HFFc6 (cell line): ENCODE results near the gene FUT7. TPM values are rescaled to one million over a fixed set of nuclear protein-coding genes. Genes with fewer than 3 reads are reported as not detected.
A peak's percentile ranks its signal among the peaks of the same experiment; 100 is the strongest.
"Not testable (repeated sequence)": the region's sequence is repeated elsewhere in the genome, so short reads cannot be mapped to it uniquely, and the experiment has no call there.

Experiments used
- DNase-seq: peaks from one replicate; pipeline ENCODE4 v3.0.0-alpha.2; 2018
- H3K27ac Mint-ChIP-seq: 2 replicates; pipeline ENCODE4 v1.8.0; 2020; ENCODE audit warnings: mild to moderate bottlenecking, mixed read lengths
- H3K27me3 Mint-ChIP-seq: 2 replicates; pipeline ENCODE4 v1.8.0; 2021; ENCODE audit warnings: mild to moderate bottlenecking, moderate library complexity, mixed read lengths; ENCODE audit not compliant: insufficient read depth
- H3K36me3 Mint-ChIP-seq: 2 replicates; pipeline ENCODE4 v1.8.0; 2021; ENCODE audit warnings: low read depth, mixed read lengths
- H3K4me1 Mint-ChIP-seq: 2 replicates; pipeline ENCODE4 v1.8.0; 2020; ENCODE audit warnings: low read depth, mixed read lengths
- H3K4me3 Mint-ChIP-seq: 2 replicates; pipeline ENCODE4 v1.8.0; 2020; ENCODE audit warnings: mild to moderate bottlenecking, moderate library complexity, mixed read lengths
- H3K9me3 Mint-ChIP-seq: 2 replicates; pipeline ENCODE4 v1.8.0; 2020; ENCODE audit warnings: mild to moderate bottlenecking, mixed read lengths
- total RNA-seq, 6 experiments: library from RNA; stranded (reverse); fragmentation: NEBNext Ultra II Directional; extraction: Animal tissue kit (Norgen Biotek cat#: 25700); gene quantifications; 2 replicates in 1 of 6; 3 replicates in 5 of 6; pipeline ENCODE4 v1.2.3, GENCODE V29; 2021
- TF ChIP-seq, protein P1 (sequence below): fragments of 200-600 bp; sonication (generic); IDR thresholded peaks from 2 replicates; pipeline ENCODE4 v1.5.0; 2021; ENCODE audit warnings: antibody characterized with exemption, mild to moderate bottlenecking

FUT7 gene
- total RNA-seq, 6 experiments from 2014 or later: not detected

DNA sequence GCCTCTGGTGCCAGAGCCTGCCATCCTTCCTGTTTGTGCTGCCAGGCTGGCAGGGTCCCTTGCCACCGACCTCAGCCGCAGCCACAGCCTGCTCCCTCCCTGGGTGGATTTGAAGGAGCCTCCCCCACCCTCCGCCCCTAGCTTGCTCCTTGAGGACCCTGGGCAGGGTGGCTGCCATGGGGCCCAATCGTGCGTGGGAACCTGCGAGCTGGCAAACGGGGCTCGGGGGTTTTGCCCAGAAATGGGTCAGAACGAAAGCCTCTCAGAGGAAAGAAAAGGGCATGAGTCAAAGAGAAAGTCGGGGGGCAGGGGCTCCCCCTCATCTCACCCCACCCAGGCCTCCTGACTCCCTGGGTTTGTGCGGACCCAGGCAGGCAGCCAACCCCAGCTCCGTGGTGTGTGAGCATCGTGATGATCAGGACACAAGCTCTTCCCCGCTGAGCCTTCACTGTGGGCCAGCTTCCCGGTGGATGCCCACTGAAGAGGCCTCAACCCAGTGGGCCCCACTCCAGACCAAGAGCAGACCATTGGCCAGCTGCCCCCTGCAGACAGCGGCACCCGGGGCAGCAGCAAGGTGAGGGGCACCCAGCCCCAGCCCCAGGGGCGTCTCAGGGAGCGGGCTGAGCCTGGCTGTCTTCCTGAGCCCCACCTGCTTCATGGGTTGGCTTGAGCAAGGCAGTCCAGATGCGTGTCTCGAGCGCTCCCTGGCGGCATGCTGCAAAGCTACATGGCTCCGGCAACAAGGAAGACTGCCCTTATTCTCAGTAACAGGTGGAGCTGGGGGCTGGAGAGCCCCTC lies 3.0 kb upstream of the FUT7 start:
- Mint-ChIP-seq H3K4me3 (no peak overlapping the region), H3K4me1 (no peaks in the 10 kb centered on the region), H3K27me3 (no peaks in the 10 kb centered on the region; the same call in 1 of the 2 replicates), H3K9me3 (no peaks in the 10 kb centered on the region), H3K27ac (no peak overlapping the region), H3K36me3 (no peaks in the 10 kb centered on the region)
- TF ChIP-seq, protein P1, sequence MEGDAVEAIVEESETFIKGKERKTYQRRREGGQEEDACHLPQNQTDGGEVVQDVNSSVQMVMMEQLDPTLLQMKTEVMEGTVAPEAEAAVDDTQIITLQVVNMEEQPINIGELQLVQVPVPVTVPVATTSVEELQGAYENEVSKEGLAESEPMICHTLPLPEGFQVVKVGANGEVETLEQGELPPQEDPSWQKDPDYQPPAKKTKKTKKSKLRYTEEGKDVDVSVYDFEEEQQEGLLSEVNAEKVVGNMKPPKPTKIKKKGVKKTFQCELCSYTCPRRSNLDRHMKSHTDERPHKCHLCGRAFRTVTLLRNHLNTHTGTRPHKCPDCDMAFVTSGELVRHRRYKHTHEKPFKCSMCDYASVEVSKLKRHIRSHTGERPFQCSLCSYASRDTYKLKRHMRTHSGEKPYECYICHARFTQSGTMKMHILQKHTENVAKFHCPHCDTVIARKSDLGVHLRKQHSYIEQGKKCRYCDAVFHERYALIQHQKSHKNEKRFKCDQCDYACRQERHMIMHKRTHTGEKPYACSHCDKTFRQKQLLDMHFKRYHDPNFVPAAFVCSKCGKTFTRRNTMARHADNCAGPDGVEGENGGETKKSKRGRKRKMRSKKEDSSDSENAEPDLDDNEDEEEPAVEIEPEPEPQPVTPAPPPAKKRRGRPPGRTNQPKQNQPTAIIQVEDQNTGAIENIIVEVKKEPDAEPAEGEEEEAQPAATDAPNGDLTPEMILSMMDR: peak; percentile 89
- DNase-seq: peak; percentile 65

DNA sequence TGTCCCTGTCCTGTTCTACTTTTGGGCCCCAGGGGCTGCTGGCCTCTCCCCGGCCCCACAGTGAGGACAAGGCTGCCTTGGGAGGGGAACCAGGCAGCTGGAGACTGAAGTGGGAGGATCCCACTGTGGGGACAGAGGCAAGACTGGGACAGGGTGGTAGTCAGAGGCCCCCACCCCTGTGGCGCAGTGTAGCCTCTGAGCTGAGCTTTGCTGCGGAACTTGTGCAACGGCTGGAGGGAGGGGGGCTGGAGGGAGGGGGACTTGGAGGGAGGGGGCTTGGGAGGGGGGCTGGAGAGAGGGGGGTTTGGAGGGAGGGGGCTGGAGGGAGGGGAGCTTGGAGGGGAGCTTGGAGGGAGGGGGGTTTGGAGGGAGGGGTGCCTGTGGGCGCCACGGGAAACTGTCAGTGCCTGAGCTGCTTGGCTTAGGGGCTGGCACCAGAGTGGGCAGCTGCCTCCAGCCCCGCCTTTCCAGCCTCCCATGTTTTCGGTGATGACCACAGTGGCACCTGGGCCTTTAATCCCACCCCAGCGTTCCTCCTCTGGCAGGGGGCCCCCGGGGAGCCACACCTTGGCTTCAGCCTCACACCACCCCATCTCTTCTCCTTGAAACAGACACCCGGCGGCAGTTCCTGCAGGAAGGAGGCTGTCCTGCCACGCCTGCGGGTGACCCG lies 2.3 kb upstream of the FUT7 start:
- TF ChIP-seq, protein P1: no peak
- no peak for DNase-seq
- no peak overlapping the region for H3K27ac Mint-ChIP-seq

DNA sequence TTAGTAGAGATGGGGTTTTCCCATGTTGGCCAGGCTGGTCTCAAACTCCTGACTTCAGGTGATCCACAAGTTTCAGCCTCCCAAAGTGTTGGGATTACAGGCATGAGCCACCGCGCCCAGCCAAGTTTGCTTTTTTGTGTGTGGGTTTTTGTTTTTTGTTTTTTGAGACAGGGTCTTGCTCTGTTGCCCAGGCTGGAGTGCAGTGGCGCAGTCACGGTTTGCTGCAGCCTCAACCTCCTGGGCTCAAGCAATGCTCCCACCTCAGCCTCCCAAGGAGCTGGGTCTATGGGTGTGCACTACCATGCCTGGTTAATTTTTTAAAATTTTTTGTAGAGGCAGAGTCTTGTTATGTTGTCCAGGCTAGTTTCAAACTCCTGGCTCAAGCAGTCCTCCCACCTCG lies 1.6 kb upstream of the FUT7 start:
- not testable (repeated sequence) for H3K27me3 Mint-ChIP-seq, DNase-seq, H3K4me1 Mint-ChIP-seq, H3K36me3 Mint-ChIP-seq, H3K27ac Mint-ChIP-seq, H3K9me3 Mint-ChIP-seq, H3K4me3 Mint-ChIP-seq

More for the DNA sequence above, 2.3 kb upstream of the FUT7 start:
- Mint-ChIP-seq H3K9me3 (no peaks in the 10 kb centered on the region), H3K27me3 (no peaks in the 10 kb centered on the region; the same call in 1 of the 2 replicates), H3K4me1 (no peaks in the 10 kb centered on the region), H3K36me3 (no peaks in the 10 kb centered on the region), H3K4me3 (no peak overlapping the region)

DNA sequence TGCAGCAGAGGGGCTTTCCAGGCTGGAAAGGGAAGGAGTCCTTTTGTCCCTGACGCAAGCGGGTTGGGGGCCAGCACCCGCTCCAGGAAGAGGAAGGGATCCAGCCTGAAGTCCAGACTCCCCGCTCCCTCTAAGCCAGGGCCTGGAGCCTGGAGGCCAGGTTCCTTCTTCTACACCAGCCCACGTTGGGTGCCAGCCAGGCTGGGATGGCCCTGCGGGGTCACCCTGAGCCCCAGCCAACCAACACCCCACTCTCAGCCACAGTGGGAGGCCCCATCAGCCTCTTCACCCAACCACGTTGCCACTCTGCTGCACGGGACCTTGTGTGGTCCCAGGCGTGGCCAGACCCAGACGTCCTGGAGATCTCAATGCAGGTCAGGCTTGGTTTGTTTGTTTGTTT lies 970 bp upstream of the FUT7 start:
- Mint-ChIP-seq H3K27ac (no peak overlapping the region), H3K36me3 (no peaks in the 10 kb centered on the region), H3K4me1 (no peaks in the 10 kb centered on the region), H3K4me3 (no peak overlapping the region), H3K27me3 (no peaks in the 10 kb centered on the region; the same call in 1 of the 2 replicates), H3K9me3 (no peaks in the 10 kb centered on the region)
- DNase-seq: no peak
- TF ChIP-seq, protein P1: no peak

DNA sequence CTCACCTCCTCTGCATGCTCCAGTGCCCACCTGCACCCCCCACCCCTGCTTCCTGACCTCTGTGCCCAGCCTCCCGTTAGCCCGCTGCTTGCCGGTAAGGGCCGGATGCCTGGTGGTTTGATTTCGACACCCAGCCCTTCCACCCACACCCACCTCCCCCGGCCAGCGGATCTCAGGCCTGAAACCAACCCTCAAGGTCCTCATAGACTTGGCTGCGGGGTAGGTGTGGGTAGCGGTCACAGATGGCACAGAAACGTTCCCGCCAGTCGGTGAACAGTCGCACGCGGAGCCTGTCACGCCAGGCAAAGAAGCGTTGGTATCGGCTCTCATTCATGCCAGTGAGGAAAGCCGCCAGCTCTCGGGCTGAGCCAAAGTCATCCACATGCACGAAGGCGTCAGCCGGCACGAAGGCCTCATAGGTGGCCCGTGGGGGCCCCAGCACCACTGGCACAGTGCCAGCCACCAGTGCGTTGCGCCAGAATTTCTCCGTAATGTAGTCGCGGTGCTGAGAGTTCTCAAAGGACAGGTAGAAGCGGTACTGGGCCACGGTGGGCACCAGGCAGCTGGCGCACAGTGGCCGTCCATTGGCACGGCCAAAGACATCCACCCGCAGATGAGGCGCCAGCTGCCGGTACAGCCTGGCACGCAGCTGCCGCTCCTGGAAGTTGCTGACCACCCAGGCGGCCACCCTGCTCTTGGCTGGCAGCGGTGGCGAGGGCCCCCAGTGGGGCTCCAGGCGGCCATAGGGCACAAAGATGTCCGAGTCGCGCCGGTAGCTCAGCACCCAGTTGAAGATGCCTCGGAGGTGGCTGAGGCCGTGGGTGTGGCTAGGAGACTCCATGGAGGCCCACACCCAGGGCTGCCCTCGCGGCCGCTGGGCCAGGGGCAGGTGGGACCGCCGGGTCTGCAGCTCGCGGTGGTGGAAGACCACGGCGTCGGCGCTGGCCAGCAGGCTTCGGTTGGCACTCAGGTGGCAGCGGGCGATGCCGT lies 1.1 kb downstream of the FUT7 start:
- H3K27me3 Mint-ChIP-seq: no peaks in the 10 kb centered on the region; the same call in 1 of the 2 replicates
- H3K27ac Mint-ChIP-seq: no peak overlapping the region
- no peak for DNase-seq
- 0 out of 2 replicates have a peak, but pooled peaks cover 5% of the 10 kb centered on the region for H3K4me1 Mint-ChIP-seq
- no peaks in the 10 kb centered on the region for H3K9me3 Mint-ChIP-seq
- TF ChIP-seq, protein P1: no peak
- no peak overlapping the region for H3K4me3 Mint-ChIP-seq
- no peaks in the 10 kb centered on the region for H3K36me3 Mint-ChIP-seq
